C1 segment of cervical spinal cord (tissue), 14 donors: ENCODE measurements around the gene DLG1.

Experiments used
- DNase-seq, 14 donors: peaks; one replicate each; lab custom pipeline; 2025; lab: John Stamatoyannopoulos, UW

DLG1 gene

DNA sequence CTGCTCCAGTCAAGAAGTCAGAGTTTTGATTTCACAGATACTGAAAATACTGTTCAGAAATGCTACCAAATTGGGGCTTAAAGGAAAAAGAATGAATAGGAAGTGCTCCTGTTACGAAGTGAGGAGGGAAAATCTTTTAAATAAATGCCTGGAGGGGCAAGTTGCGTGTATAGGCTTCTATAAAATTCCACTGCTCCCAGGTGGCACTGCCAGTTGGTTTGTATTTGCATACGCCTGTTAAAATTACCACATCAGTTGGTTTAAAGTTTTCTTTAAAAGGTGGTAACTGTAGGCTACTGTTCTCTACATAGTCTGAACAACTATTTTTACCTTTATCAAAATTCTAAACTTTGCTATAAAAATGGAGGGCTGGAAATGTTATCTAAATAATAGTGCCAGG lies 123.5 kb downstream of the DLG1 start:
- no peak for DNase-seq

DNA sequence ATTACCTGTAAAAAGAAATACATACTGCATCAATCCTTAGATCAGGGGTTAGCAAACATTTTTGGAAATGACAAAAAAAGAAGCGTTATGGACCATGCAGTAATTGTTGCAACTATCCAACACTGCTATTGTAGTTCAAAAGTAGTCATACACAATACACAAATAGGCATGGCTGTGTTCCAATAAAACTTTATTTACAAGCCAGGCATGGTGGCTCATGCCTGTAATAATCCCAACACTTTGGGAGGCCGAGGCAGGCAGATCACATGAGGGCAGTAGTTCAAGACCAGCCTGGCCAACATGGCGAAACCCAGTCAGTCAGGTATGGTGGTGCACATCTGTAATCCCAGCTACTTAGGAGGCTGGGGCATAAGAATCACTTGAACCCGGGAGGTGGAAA lies 124.8 kb downstream of the DLG1 start:
- no peak for DNase-seq

DNA sequence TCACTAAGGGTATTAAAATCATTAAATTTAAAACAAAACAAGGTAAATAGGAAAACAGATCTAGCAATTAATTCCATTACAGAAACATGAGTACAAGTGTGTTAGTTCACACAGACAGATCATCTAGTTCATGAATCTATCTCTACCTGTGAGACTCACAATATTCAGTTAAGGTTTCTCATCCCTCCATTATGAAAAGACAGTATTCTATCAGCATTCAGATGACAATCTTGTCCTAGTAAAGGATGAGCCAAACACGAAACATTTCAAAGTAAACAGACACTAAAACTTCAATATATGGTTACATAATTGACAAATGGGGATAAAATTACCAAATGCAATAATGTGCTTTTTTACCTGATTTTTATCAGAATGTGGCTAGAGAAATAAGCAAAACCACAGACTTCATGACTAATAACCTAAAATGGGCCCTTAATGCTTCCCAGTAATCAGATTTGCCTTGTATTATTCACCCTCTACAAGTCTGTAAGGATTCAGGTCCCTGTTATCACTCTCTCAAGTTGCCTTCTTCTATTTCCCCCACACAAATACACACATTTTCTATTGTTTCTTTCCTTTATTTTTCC lies 126.8 kb downstream of the DLG1 start:
- DNase-seq, result no peak

DNA sequence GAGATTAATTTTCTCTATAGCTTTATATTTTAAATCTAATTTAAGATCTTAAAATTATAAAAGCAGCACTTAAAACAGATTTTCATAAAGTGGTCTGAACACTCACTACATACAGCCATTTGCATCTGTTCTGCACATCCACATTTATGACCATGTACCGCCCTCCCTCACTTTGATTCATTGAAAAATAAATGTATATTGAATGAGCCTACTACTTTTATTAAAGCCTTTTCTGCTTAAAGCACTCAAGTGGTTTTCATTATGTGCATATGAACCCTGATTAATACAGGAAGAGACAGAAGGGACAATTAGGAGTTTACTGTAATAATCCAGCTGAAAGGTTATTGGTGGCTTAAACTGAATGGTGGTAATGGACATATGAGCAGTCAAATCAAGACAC lies 129.4 kb downstream of the DLG1 start:
- no peak for DNase-seq

DNA sequence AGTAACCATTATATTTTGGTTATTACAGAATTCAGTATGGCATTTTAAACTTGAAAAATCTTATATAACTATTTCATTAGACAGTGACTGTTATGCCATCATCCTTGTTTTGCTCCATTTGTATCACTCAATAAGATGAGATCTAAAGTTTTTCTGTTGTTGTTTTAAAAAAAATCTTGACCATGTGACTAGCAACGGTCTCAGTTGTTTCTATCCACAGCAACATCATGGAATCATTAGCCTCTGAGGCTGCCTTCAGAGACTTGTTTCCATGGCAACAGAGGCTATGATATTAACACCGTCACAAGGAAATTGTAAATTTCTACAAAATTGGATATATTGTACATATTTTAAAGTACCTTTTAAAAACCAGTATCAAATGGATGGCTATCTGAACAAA lies 129.8 kb downstream of the DLG1 start:
- DNase-seq, result no peak

DNA sequence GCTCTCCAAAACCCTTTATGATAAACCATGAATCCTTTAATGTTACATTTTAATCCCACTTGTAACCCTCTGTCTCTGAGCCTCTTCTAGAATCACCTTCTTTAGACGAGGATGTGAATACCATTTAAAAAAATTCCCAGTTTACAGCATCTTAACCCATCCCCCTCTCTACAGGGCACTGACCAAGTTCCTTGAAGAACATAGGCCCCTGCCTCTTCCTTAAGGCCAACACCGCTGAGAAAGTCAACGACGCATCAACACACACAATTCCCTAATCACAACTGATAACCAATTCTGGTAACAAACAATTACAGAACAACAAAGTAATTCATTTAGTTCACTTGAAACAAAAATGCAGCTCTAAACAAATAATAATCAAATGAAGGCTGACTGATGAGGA lies 130.3 kb downstream of the DLG1 start:
- no peak for DNase-seq

DNA sequence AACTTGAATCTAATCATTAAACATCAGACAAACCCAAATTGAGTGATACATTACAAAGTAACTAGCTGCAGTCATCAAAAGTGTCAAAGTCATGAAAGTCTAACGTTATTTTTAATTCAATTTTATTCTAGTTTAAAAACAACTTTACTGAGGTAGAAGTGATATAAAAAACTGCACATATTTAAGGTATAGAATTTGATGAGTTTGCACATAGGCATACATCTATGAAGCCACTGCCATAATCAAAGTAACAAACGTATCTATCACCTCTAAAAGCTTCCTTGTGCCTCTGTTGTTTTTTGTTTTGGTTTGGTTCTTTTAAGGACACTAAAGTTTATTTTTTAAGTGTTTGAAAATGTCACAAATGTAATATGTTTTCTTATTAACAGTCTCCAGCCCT lies 130.9 kb downstream of the DLG1 start:
- no peak for DNase-seq

DNA sequence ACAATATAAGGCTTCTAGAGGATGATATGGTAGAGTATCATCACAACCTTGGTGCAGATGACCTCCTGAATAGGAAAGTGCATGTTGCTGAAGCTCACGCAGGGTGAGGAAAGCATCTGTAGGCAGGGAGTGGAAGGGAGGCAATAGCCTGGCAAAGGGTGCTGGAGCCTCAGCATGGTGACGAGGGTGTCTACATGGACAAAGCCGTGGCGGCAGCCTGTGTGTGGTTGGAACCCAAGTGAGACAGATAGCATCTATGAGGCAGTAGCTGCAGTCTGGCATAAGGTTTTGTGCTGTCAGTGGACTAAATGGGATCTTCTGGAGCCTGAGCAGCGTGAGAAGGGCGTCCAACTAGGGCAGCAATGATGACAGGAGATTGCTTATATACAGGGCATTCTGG lies 132.5 kb downstream of the DLG1 start:
- peak in 2 of 14 donors; percentile 2 to 22 for DNase-seq

DNA sequence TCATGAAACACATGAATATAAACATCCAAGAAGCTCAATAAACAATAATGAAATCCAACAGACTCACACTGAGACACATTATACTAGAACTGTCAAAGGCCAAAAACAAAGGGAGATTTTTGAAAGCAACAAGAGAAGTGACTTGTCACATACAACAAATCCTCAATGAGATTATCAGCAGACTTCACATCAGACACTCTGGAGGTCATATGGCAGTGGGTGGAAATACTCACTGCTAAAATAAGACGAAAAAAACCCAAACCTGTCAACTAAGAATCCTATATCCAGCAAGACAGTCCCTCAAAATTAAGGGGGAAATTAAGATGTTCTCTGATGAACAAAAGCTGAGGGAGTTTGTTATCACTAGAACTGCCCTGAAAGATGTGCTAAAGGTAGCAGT lies 143.4 kb downstream of the DLG1 start:
- no peak for DNase-seq

DNA sequence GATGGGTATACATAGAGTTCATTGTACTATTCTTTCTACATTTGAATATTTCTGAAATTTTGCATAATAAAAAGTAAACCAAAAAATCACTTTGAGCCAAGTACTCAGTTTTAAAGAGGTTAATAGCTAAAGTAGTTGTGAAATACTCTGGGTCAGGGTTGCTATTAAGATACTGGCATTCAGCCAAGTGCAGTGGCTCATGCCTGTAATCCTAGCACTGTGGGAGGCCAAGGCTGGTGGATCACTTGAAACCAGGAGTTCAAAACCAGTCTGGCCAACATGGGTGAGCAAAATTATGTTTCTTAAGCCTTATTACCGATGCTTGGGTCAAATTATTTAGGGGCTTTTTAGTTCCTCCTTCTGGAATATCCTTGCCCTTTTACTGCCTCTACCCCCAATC lies 146.8 kb downstream of the DLG1 start:
- DNase-seq, result no peak

DNA sequence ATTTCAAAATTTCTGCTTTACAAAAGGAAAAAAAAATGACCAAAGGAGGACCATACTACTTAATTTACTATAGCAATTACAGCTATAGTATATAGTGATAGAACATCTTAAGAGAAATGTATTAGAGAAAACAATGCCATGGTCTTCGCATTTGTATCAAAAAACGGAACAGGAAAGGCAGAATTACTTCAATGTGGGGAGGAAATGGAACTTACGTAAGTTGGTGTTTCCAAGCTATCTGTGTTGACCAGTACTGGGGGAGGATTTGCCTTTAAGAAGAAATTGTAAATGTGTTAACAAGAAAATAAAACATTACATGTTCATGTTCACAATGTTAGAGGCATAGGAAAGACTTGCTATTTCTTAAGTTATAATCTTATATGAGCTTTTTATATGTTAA lies 148.9 kb downstream of the DLG1 start:
- DNase-seq, result no peak

DNA sequence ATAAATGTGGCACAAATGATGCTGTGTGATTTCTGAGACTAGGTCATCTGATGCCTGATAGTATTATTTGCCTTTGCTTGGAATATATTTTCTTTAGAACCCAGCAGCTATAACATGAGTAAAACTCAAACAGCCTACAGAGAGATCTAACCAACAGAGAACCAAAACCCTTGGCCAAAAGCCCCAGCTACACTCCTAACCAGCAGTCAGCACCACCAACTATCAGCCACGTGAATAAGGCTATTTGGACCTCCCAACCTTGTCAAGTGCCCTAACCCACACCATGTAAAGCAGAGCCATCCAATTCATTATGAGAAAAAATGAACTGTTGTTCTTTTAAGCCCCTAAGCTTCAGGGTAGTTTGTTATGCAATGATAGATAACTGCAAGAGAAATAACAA lies 154.2 kb downstream of the DLG1 start:
- DNase-seq, result no peak

DNA sequence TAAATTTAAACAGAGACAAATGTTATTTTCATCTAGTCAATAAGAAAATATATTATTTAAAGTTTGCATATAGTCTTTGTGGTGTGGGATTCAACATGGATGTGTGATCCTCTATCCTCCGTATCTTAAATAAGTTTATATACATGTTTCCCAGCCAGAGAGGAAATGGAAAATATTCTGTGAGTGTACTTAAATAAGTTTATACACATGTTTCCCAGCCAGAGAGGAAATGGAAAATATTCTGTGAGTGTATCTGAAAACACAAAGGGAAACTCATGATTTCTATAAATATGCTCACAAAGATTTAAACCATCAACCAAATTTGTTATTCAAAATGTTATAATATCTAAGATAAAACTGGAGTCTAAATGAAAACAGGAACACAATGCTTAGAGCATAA lies 158.8 kb downstream of the DLG1 start:
- DNase-seq, result no peak

DNA sequence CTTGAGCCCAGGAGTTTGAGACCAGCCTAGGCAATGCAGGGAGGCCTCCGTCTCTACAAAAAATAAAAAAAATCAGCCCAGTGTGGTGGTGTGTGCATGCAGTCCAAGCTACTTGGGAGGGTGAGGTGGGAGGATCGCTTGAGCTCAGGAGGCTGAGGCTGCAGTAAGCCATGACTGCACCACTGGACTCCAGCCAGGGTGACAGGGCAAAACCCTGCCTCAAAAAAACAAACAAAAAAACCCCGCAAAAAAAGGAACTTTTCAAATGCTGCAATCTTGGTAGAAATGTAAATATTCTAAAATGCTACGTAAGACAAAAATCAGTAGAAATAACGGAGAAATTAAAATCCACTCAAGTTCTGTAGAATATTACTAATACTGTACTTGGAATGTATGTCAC lies 160.7 kb downstream of the DLG1 start:
- DNase-seq, result no peak

DNA sequence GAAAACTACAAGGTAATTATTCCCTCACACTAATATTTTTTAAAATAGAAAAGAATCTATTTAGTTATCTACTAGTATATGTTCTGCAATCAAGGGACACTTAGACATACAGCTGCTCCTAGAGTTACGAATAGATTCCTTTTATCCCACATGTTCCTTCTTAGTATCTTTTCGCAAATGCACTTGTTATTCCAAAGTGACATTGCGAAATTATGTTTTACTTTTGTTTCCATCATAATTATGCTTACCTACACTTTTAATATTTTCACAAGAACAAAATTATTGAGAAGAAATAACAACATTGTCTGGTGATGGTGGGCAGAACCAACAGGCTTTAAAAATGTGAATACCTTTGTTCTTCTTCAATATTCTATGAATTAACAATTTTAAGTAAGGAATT lies 161.7 kb downstream of the DLG1 start:
- DNase-seq, result no peak

DNA sequence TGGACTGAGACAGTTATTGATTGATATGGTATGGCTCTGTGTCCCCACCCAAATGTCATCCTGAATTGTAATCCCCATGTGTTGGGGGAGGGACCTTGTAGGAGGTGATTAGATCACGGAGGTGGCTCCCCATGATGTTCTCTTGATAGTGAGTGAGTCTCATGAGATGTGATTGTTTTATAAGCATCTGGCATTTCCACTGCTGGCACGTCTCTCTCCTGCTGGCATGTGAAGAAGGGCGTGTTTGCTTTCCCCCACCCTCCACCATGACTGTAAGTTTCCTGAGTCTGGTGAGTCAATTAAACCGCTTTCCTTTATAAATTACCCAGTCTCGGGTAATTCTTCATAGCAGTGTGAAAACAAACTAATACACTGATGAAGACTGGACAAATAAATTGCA lies 163.2 kb downstream of the DLG1 start:
- DNase-seq, result no peak

DNA sequence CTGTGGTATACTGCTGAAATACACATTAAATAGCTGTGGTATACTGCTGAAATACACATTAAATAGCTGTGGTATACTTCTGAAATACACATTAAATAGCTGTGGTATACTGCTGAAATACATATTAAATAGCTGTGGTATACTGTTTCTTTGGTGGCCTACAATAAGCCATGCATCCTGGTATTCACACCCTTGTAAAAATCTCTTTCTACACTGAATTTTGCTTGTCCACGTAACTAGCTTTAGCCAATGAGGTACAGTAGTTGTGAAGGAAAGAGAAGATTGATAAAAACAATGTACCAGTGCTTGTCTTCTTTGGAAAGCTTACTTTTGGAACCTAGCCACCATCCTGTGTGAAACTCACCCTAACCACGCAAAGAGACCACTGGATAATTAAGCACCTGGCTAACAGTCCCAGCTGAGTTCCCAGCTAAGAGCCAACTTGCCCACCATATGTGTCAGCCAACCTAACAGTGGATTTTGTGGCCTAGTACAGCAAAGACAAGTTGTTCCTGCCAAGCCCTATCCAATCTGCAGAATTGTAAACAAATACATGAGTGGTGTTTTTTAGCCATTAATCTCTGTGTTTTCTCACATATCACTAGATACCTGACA lies 165.4 kb downstream of the DLG1 start:
- peak in 1 of 14 donors; percentile 15 for DNase-seq

DNA sequence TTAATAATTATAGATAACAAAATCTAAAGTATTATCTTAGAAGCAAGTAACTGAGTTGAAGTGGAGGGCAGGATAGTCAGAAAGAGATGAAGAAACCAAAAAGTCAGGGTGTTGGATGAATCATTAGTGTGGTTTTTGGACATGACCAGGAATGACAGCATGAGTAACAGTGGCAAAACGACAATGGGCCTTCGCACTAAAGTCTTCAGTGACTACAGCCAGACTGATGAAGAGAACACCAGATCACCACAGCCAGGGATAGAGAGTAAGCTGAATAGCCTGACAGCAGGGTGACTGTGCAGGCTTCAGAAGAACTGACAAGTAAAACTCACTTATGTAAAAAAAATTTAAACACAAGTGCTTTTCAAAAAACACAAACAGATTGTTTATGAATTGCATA lies 172.8 kb downstream of the DLG1 start:
- DNase-seq, result no peak

DNA sequence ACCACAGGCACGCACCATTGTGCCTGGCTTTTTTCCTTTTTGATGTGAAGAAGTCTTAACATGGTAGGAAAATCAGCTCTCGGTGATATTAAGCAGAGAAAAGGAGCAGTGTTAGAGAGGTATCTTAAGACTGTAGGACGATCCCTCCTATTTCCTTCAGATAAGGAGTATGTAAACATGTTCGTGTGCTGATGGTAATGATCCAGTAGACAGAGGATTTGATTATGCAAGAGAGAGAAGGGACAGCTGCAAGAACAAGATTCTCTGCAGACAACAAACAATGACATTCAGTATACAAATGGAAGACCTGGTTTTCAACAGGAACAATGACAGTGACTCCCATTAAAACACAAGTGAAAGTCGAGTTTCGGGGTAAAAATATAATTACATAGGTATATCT lies 173.7 kb downstream of the DLG1 start:
- no peak for DNase-seq

DNA sequence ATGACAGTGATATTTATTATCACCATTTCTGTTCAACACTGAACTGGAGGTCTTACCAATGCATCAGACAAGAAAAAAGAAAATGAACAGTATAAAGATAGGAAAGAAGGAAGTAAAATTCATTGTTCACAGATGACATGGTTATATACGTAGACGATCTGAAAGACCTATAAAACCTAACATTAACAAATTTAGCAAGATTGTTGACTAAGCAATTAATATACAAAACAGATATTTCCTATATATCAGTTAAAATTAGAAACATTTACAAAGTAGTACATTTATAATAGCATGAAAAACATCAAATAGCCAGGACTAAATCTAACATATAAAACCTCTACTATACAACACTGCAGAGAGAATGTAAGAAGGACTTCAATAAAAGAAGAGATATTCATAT lies 176.0 kb downstream of the DLG1 start:
- DNase-seq, result no peak

DNA sequence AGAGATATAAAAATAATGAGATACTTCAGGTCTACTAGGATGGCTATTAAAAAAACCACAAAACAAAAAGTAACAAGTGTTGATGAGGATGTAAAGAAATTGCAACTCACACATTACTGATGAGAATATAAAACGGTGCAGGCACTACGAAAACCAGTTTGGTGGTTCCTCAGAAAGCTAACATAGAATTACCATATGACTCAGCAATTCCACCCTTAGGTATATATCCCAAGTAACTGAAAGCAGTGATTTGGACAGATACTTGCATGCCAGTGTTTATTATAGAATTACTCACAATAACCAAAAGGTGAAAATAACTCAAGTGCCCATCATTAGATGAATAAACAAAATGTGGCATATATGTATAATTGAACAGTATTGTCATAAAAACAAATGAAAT lies 181.3 kb downstream of the DLG1 start:
- DNase-seq, result no peak

DNA sequence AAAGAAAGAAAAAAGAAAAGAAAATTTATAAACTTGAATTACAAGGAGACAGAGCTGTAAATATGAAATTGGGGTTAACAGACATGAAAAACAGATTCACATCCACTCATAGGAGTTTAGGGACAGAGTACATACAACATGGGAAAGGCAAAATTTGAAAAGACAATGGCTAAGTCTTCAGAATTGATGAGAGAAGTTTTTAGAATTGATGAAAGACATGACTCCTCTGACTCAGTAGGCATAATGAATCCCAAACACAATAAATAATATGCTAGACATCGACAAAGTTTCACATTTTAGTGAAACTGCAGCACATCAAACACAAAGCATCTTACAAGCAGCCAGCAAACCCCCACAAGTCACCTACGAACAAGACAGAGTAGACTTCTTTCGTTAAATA lies 184.4 kb downstream of the DLG1 start:
- no peak for DNase-seq

DNA sequence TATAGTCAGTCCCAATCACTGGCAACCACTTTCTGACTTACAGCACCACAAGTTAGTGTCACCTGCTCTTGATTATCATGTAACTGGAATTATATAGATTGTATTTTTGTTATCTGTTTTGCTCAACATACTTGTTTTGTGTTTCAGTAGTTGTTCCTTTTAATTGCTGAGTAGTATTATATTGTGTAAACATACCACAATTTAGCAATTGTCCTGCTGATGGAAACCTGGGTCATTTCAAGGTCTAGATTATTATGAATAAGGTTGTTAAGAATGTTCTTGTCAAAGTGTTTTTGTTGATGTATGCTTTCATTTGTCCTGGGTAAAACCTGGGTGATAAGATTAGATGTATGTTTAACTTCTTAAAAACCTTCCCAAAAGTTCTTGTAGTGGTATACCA lies 186.7 kb downstream of the DLG1 start:
- no peak for DNase-seq

DNA sequence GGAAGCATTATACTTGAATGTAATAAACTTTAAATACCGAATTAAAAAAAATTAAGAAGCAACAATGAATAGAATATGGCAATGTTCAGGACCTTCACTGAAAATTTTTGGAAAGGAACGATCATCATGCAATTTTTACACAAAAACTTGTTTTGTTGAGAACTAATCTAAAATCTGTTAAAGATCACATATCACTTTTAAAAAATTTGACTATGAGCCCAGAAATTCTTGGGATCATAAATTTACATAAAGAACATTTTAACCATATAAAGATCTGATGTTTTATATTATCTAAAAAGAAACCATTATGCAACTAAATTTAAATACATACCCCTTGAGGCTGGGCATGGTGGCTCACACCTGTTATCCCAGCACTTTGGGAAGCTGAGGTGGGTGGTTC lies 192.6 kb downstream of the DLG1 start:
- no peak for DNase-seq
